Gastrocnemius medialis (tissue), 4 donors: Measurements from ENCODE around the gene BDKRB2. TPM values are rescaled to one million over a fixed set of nuclear protein-coding genes. Genes with fewer than 3 reads are reported as not detected.

Source experiments
- ATAC-seq, 2 donors: fragments of 150-250 bp; one replicate each; pipeline ENCODE4 v1.9.1; 2016
- DNase-seq, 2 donors: peaks; one replicate each; pipeline ENCODE4 v3.0.0-alpha.2; 2019
- H3K27ac ChIP-seq, 4 donors: fragments of 200-600 bp; sonication (generic); 1 replicate in 1 of 4; 2 replicates in 3 of 4; pipeline ENCODE4 v1.5.1; 2016 to 2018; ENCODE audit warnings: mild to moderate bottlenecking in 2 of 4, moderate library complexity in 1 of 4
- H3K27me3 ChIP-seq, 3 donors: fragments of 200-600 bp; sonication (generic) in 2 of 3; 1 replicate in 1 of 3; 2 replicates in 2 of 3; pipeline versions ENCODE4 v1.5.1 to v1.6.0; 2016 to 2019; ENCODE audit warnings: mild to moderate bottlenecking in 1 of 3, moderate library complexity in 1 of 3
- H3K36me3 ChIP-seq, 2 donors: fragments of 200-600 bp; sonication (generic) in 1 of 2; one replicate each; pipeline ENCODE4 v1.5.1; 2017 to 2018
- H3K4me1 ChIP-seq, 2 donors: fragments of 200-600 bp; sonication (generic) in 1 of 2; one replicate each; pipeline ENCODE4 v1.5.1; 2016 to 2017; ENCODE audit warnings: mild to moderate bottlenecking in 2 of 2
- H3K4me3 ChIP-seq, 4 donors: fragments of 200-600 bp; sonication (generic) in 3 of 4; 1 replicate in 1 of 4; 2 replicates in 3 of 4; pipeline ENCODE4 v1.5.1; 2016 to 2019; ENCODE audit warnings: mild to moderate bottlenecking in 2 of 4
- H3K9me3 ChIP-seq, 3 donors: fragments of 200-600 bp; sonication (generic) in 2 of 3; 1 replicate in 1 of 3; 2 replicates in 2 of 3; pipeline ENCODE4 v1.5.1; 2016 to 2019
- POLR2A ChIP-seq, 2 donors: fragments of 450-650 bp; IDR thresholded peaks; one replicate each; pipeline ENCODE4 v1.6.1; 2017; ENCODE audit warnings: antibody characterized with exemption in 2 of 2, mild to moderate bottlenecking in 2 of 2, moderate library complexity in 2 of 2
- in situ Hi-C, 4 donors: fragments of 200-750 bp; cut with MboI; loops; one replicate each; pipeline versions ENCODE4 v1.15.0 to v1.8.0; 2017; ENCODE audit warnings: low sequenced_read_pairs in 4 of 4
- intact Hi-C: fragments of 100-400 bp; cut with DNase I; formaldehyde crosslinking; loops from one replicate; pipeline ENCODE4 v1.15.1; 2023; ENCODE audit warnings: low total_unique reads
- total RNA-seq, 4 donors: library from RNA; depleted of rRNA; stranded (reverse); fragments of >200 nt; gene quantifications; one replicate each; pipeline versions ENCODE4 v1.1.0 to v1.2.3, GENCODE V29; 2016
- TF ChIP-seq, protein P1 (sequence below), 5 experiments: fragments of 450-650 bp in 3 of 5; fragments of 200-600 bp in 2 of 5; sonication (generic) in 2 of 5; IDR thresholded peaks in 4 of 5; conservative IDR thresholded peaks in 1 of 5; 1 replicate in 4 of 5; 2 replicates in 1 of 5; pipeline ENCODE4 v1.5.1; 2016 to 2019; ENCODE audit warnings: antibody characterized with exemption in 5 of 5, mild to moderate bottlenecking in 3 of 5, moderate library complexity in 3 of 5

The BDKRB2 gene
- total RNA-seq, 4 donors from 2014 or later = 0.10 to 1.3 (median 0.89) TPM

- Histone ChIP-seq H3K36me3 (no peaks in the 10 kb centered on the region), H3K27ac (no peak overlapping the region), H3K27me3 (no peaks in the 10 kb centered on the region), H3K4me1 (no peaks in the 10 kb centered on the region), H3K4me3 (no peak overlapping the region), H3K9me3 (no peaks in the 10 kb centered on the region)
- intact Hi-C loops (no loop called here), in situ Hi-C loops (no loop called here)
- DNase-seq (no peak), ATAC-seq (no peak)
- TF ChIP-seq, protein P1, sequence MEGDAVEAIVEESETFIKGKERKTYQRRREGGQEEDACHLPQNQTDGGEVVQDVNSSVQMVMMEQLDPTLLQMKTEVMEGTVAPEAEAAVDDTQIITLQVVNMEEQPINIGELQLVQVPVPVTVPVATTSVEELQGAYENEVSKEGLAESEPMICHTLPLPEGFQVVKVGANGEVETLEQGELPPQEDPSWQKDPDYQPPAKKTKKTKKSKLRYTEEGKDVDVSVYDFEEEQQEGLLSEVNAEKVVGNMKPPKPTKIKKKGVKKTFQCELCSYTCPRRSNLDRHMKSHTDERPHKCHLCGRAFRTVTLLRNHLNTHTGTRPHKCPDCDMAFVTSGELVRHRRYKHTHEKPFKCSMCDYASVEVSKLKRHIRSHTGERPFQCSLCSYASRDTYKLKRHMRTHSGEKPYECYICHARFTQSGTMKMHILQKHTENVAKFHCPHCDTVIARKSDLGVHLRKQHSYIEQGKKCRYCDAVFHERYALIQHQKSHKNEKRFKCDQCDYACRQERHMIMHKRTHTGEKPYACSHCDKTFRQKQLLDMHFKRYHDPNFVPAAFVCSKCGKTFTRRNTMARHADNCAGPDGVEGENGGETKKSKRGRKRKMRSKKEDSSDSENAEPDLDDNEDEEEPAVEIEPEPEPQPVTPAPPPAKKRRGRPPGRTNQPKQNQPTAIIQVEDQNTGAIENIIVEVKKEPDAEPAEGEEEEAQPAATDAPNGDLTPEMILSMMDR (IDR thresholded peaks at IDR 0.05 in 4 of 5, conservative IDR thresholded peaks at IDR 0.05 in 1 of 5) = no peak
- no peak for TF ChIP-seq POLR2A (IDR thresholded peaks at IDR 0.05)
Observed at GRCh38 chr14:96245710-96246538, 41.3 kb downstream of the BDKRB2 start.

GRCh38 chr14:96246539-96246847, 41.9 kb downstream of the BDKRB2 start:
- no peak overlapping the region for H3K4me3 ChIP-seq
- no peak overlapping the region for H3K27ac ChIP-seq
- no peak for ATAC-seq
- intact Hi-C loops = no loop called here
- H3K27me3 ChIP-seq = no peaks in the 10 kb centered on the region
- no peak for DNase-seq
- in situ Hi-C loops = no loop called here
- H3K9me3 ChIP-seq = no peaks in the 10 kb centered on the region
- TF ChIP-seq, protein P1 (IDR thresholded peaks at IDR 0.05 in 4 of 5, conservative IDR thresholded peaks at IDR 0.05 in 1 of 5) = no peak
- TF ChIP-seq POLR2A (IDR thresholded peaks at IDR 0.05) = no peak
- no peaks in the 10 kb centered on the region for H3K36me3 ChIP-seq
- H3K4me1 ChIP-seq = no peaks in the 10 kb centered on the region

DNA sequence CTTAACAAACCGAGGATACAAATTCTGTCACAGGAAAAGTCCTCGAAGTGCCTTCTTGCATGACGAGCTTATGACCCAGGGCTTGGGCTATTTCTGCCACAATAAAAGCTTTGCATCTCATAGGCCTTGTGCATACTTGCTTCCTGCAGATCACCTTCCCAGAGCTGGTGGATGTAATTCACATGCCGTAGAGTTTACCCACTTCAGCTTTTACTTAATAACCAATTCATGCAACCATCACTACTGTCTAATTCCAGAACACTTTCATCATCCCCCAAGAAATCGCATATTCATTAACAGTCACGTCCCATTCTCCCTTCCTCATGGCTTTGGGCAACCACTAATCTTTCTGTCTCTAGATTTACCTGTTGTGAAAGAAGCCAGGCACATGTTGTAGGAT, 42.4 kb downstream of the BDKRB2 start:
- no peak for DNase-seq

GRCh38 chr14:96249029-96249428, 44.4 kb downstream of the BDKRB2 start:
- intact Hi-C loops (no loop called here), in situ Hi-C loops (no loop called here)
- TF ChIP-seq, protein P1 (IDR thresholded peaks at IDR 0.05 in 4 of 5, conservative IDR thresholded peaks at IDR 0.05 in 1 of 5) = no peak
- no peak for TF ChIP-seq POLR2A (IDR thresholded peaks at IDR 0.05)
- no peak overlapping the region for H3K27ac ChIP-seq
- peak in 1 of 2 donors; percentile 23 for DNase-seq
- peak in 1 of 2 donors; percentile 45 for ATAC-seq
- no peaks in the 10 kb centered on the region for H3K4me1 ChIP-seq
- H3K4me3 ChIP-seq = no peak overlapping the region
- no peaks in the 10 kb centered on the region for H3K36me3 ChIP-seq
- no peaks in the 10 kb centered on the region for H3K27me3 ChIP-seq
- H3K9me3 ChIP-seq = no peaks in the 10 kb centered on the region

More for the DNA sequence above, 42.4 kb downstream of the BDKRB2 start:
- Histone ChIP-seq H3K9me3 (no peaks in the 10 kb centered on the region), H3K36me3 (no peaks in the 10 kb centered on the region), H3K27me3 (no peaks in the 10 kb centered on the region), H3K27ac (no peak overlapping the region), H3K4me1 (no peaks in the 10 kb centered on the region), H3K4me3 (no peak overlapping the region)
- ATAC-seq = no peak
- intact Hi-C loops (no loop called here), in situ Hi-C loops (no loop called here)
- TF ChIP-seq POLR2A (IDR thresholded peaks at IDR 0.05) = no peak
- TF ChIP-seq, protein P1 (IDR thresholded peaks at IDR 0.05 in 4 of 5, conservative IDR thresholded peaks at IDR 0.05 in 1 of 5) = no peak
